Measurements from ENCODE around the gene SCN4A. TPM values are rescaled to one million over a fixed set of nuclear protein-coding genes. Genes with fewer than 3 reads are reported as not detected.

Gene SCN4A
- total and polyA plus RNA-seq, 2 of the 13 experiments (the other 11 are each of a cell fraction or from before 2014, with no cell fraction given), result 0.02 to 0.03 TPM

DNA sequence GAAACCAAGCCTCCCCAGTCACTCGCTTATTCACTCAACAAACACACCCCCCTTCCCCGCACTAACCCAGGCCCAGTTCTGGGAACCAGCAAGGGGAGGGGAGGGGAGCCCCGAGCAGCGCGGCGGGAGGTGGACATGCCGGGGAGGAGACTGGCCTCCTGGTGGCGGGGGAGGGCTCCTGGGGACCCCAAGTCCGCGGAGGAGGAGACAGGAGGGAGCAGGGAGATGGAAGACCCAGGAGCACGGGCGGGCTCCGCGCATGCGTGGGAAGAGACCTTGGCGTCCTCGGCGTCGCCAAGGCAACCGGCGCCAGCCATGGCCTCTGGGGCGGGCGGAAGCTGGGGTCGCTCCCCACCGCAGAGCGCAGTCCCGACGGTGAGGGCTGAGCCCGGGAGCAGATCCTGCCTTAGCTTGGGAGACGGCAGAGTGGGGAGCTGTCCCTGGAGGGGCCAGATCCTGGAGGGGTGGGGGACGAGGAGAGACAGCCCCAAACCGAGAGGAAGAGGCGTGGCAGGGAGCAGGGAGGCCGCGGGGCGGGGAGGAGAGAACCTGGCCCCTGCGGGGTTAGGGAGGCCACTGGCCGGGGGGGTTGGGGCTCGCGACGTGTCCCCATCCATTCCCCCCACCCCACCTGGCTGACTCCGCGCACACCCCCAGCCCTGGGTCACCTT is 25.5 kb upstream of the SCN4A start, which contains the start of gene PRR29 (continued):
- no peak for TF ChIP-seq ZNF18 (CRISPR knock-in tag; IDR thresholded peaks at IDR 0.05; ENCODE audit: insufficient replicate concordance)
- TF ChIP-seq NFKBIZ (CRISPR knock-in tag; IDR thresholded peaks at IDR 0.05), result no peak
- no peak for TF ChIP-seq ZNF766 (CRISPR knock-in tag; IDR thresholded peaks at IDR 0.05; ENCODE audit: borderline replicate concordance)
- no peak for TF ChIP-seq GATA4 (IDR thresholded peaks at IDR 0.05; ENCODE audit: borderline replicate concordance, low read depth)
- no peak for TF ChIP-seq SRF (IDR thresholded peaks at IDR 0.05; ENCODE audit: low read depth, low read length)
- TF ChIP-seq ZNF567 (CRISPR knock-in tag; IDR thresholded peaks at IDR 0.05; ENCODE audit: borderline replicate concordance), result no peak
- peak; percentile 19; the same call in 1 of the 2 replicates for TF ChIP-seq ATAD3A (CRISPR knock-in tag; IDR thresholded peaks at IDR 0.05)
- TF ChIP-seq SKIL (CRISPR knock-in tag; IDR thresholded peaks at IDR 0.05; ENCODE audit: borderline replicate concordance), result no peak
- no peak for TF ChIP-seq ZNF773 (CRISPR knock-in tag; IDR thresholded peaks at IDR 0.05; ENCODE audit: borderline replicate concordance)
- no peak for TF ChIP-seq TEF (CRISPR knock-in tag; IDR thresholded peaks at IDR 0.05)
- TF ChIP-seq NPAS2 (CRISPR knock-in tag; IDR thresholded peaks at IDR 0.05; ENCODE audit: borderline replicate concordance), result no peak
- peak; percentile 85 for TF ChIP-seq JARID2 (CRISPR knock-in tag; IDR thresholded peaks at IDR 0.05; ENCODE audit: insufficient replicate concordance)
- TF ChIP-seq ZBTB40 (IDR thresholded peaks at IDR 0.05), result no peak
- no peak for TF ChIP-seq ZBTB40 (CRISPR knock-in tag; IDR thresholded peaks at IDR 0.05)
- no peak for TF ChIP-seq SP1 (IDR thresholded peaks at IDR 0.05)
- TF ChIP-seq SP1 (CRISPR knock-in tag; IDR thresholded peaks at IDR 0.05), result peak; percentile 14; the same call in 1 of the 2 replicates
- no peak for TF ChIP-seq ZNF678 (CRISPR knock-in tag; IDR thresholded peaks at IDR 0.05)

All from HepG2 (cell line).